CD14-positive monocyte (primary cell): Measurements from ENCODE around the gene CDC14A. TPM values are rescaled to one million over a fixed set of nuclear protein-coding genes. Genes with fewer than 3 reads are reported as not detected.

Source experiments
- DNase-seq, 3 donors: peaks; one replicate each; pipeline ENCODE4 v3.0.0-alpha.2; 2011 to 2022
- H2AFZ ChIP-seq: 2 replicates; pipeline ENCODE4 v1.6.0; 2012; ENCODE audit warnings: mild to moderate bottlenecking, low read depth, low read length, inconsistent platforms; ENCODE audit not compliant: insufficient read depth, poor library complexity, severe bottlenecking
- H3K27ac ChIP-seq, 2 donors: 1 replicate in 1 of 2; 2 replicates in 1 of 2; pipeline ENCODE4 v1.5.1; 2012 to 2013; ENCODE audit warnings: low read length in 2 of 2, control low read depth in 1 of 2, inconsistent platforms in 1 of 2, low read depth in 1 of 2, mild to moderate bottlenecking in 1 of 2
- H3K27me3 ChIP-seq, 2 donors: one replicate each; pipeline versions ENCODE4 v1.6.0 to v1.6.1; 2011 to 2013; ENCODE audit warnings: low read length in 2 of 2; ENCODE audit not compliant: control insufficient read depth in 2 of 2, insufficient read depth in 2 of 2
- H3K36me3 ChIP-seq, 2 donors: replicated peaks in 1 of 2; 1 replicate in 1 of 2; 2 replicates in 1 of 2; pipeline versions ENCODE4 v1.5.1 to v1.6.1; 2012 to 2013; ENCODE audit warnings: low read length in 2 of 2, control low read depth in 1 of 2, inconsistent platforms in 1 of 2, mild to moderate bottlenecking in 1 of 2; ENCODE audit not compliant: insufficient read depth in 2 of 2, control insufficient read depth in 1 of 2
- H3K4me1 ChIP-seq, 2 donors: 1 replicate in 1 of 2; 2 replicates in 1 of 2; pipeline versions ENCODE4 v1.5.1 to v1.6.1; 2012 to 2013; ENCODE audit warnings: low read length in 2 of 2, control low read depth in 1 of 2, inconsistent platforms in 1 of 2, mild to moderate bottlenecking in 1 of 2, moderate library complexity in 1 of 2; ENCODE audit not compliant: insufficient read depth in 2 of 2, control insufficient read depth in 1 of 2
- H3K4me2 ChIP-seq: replicated peaks from 2 replicates; pipeline ENCODE3; 2012; ENCODE audit warnings: low read length, moderate library complexity, mild to moderate bottlenecking; ENCODE audit not compliant: poor library complexity, severe bottlenecking; ENCODE audit errors: extremely low read depth
- H3K4me3 ChIP-seq, 3 experiments: fragments of 200-600 bp in 1 of 3; sonication (generic) in 1 of 3; replicated peaks in 1 of 3; 1 replicate in 2 of 3; 2 replicates in 1 of 3; pipeline ENCODE4 v1.5.1; 2011 to 2013; ENCODE audit warnings: low read length in 3 of 3, mild to moderate bottlenecking in 3 of 3, control low read depth in 2 of 3, low read depth in 2 of 3, inconsistent platforms in 1 of 3, moderate library complexity in 1 of 3
- H3K79me2 ChIP-seq: 2 replicates; pipeline ENCODE4 v1.6.0; 2012; ENCODE audit warnings: mild to moderate bottlenecking, control low read depth, inconsistent platforms, low read length, moderate library complexity; ENCODE audit not compliant: insufficient read depth
- H3K9ac ChIP-seq: 2 replicates; pipeline ENCODE4 v1.6.0; 2017; ENCODE audit warnings: low read length, mild to moderate bottlenecking; ENCODE audit not compliant: insufficient read depth, poor library complexity, severe bottlenecking
- H3K9me3 ChIP-seq, 2 donors: replicated peaks in 1 of 2; 1 replicate in 1 of 2; 2 replicates in 1 of 2; pipeline versions ENCODE4 v1.5.1 to v1.6.1; 2012 to 2013; ENCODE audit warnings: low read length in 2 of 2, control low read depth in 1 of 2; ENCODE audit not compliant: control insufficient read depth in 1 of 2, insufficient read depth in 1 of 2
- H4K20me1 ChIP-seq: 2 replicates; pipeline ENCODE4 v1.6.0; 2012; ENCODE audit warnings: mild to moderate bottlenecking, low read length, control low read depth, moderate library complexity; ENCODE audit not compliant: insufficient read depth
- H3K27ac Mint-ChIP-seq, 7 donors: one replicate each; pipeline ENCODE4 v1.8.0; 2020; ENCODE audit warnings: mild to moderate bottlenecking in 7 of 7, mixed read lengths in 7 of 7, moderate library complexity in 6 of 7, inconsistent platforms in 2 of 7
- H3K27me3 Mint-ChIP-seq, 3 donors: one replicate each; pipeline ENCODE4 v1.8.0; 2021 to 2022; ENCODE audit warnings: low read depth in 3 of 3, mild to moderate bottlenecking in 3 of 3, mixed read lengths in 3 of 3, moderate library complexity in 3 of 3, inconsistent platforms in 1 of 3
- H3K36me3 Mint-ChIP-seq, 2 donors: one replicate each; pipeline ENCODE4 v1.8.0; 2020; ENCODE audit warnings: mixed read lengths in 2 of 2, inconsistent platforms in 1 of 2, mild to moderate bottlenecking in 1 of 2
- H3K4me1 Mint-ChIP-seq: one replicate; pipeline ENCODE4 v1.8.0; 2020; ENCODE audit warnings: mild to moderate bottlenecking, mixed read lengths
- H3K4me3 Mint-ChIP-seq, 2 donors: one replicate each; pipeline ENCODE4 v1.8.0; 2020; ENCODE audit warnings: mild to moderate bottlenecking in 2 of 2, mixed read lengths in 2 of 2, moderate library complexity in 1 of 2
- H3K9me3 Mint-ChIP-seq, 7 donors: one replicate each; pipeline ENCODE4 v1.8.0; 2020 to 2022; ENCODE audit warnings: mixed read lengths in 7 of 7, mild to moderate bottlenecking in 6 of 7, moderate library complexity in 6 of 7, inconsistent platforms in 2 of 7
- WGBS: methylation state at CpG from one replicate; pipeline ENCODE4 v1.1.5; 2013; ENCODE audit warnings: missing lambda C conversion rate; ENCODE audit not compliant: insufficient coverage; 5-methylcytosine and 5-hydroxymethylcytosine counted together
- intact Hi-C, 2 donors: fragments of 100-400 bp; cut with micrococcal nuclease; formaldehyde crosslinking; loops; one replicate each; pipeline versions ENCODE4 v1.15.0 to v1.15.1; 2023
- polyA plus RNA-seq, 3 donors: library from polyadenylated mRNA; depleted of rRNA in 1 of 3; unstranded in 2 of 3; stranded (reverse) in 1 of 3; fragments of 300-500 nt in 2 of 3; fragments of >200 nt in 1 of 3; fragmentation: Illumina TruSeq in 2 of 3; gene quantifications; 1 replicate in 2 of 3; 2 replicates in 1 of 3; pipeline ENCODE4 v1.2.3, GENCODE V29; 2012 to 2021
- TF ChIP-seq, protein P1 (sequence below): fragments of 200-600 bp; IDR thresholded peaks from one replicate; pipeline ENCODE4 v1.8.0; 2022; ENCODE audit warnings: antibody characterized with exemption, mild to moderate bottlenecking

CDC14A gene
- polyA plus RNA-seq, 3 donors: 4.2 to 9.2 (median 6.1) TPM

- H3K27ac ChIP-seq: peak overlapping the region; percentile 58 to 85
- H4K20me1 ChIP-seq: no peaks in the 10 kb centered on the region
- Mint-ChIP-seq H3K4me1 (peaks cover 36% of the 10 kb centered on the region), H3K4me3 (peak overlapping the region; percentile 56 to 66), H3K36me3 (peaks cover 8 to 19% of the 10 kb centered on the region in 2 donors), H3K27me3 (no peaks in the 10 kb centered on the region), H3K9me3 (peaks cover 0 to 7% (median 3%) of the 10 kb centered on the region in 7 donors), H3K27ac (peak overlapping the region; percentile 91 to 97 (median 95))
- DNase-seq: peak; percentile 64 to 81 (median 79)
- peaks cover 0 to 9% of the 10 kb centered on the region in 2 donors for H3K36me3 ChIP-seq
- peaks cover 25 to 46% of the 10 kb centered on the region in 2 donors for H3K4me1 ChIP-seq
- H3K79me2 ChIP-seq: no peaks in the 10 kb centered on the region
- peak overlapping the region; percentile 53 for H3K4me2 ChIP-seq
- peak overlapping the region in 1 of 3 experiments; percentile 32 for H3K4me3 ChIP-seq
- intact Hi-C loops: no loop called here
- H3K9ac ChIP-seq: peak overlapping the region; percentile 52
- WGBS: 0% methylated on average over 4 of the region's 5 CpGs
- peak overlapping the region; percentile 70 for H2AFZ ChIP-seq
- H3K27me3 ChIP-seq: no peaks in the 10 kb centered on the region
- TF ChIP-seq, protein P1, sequence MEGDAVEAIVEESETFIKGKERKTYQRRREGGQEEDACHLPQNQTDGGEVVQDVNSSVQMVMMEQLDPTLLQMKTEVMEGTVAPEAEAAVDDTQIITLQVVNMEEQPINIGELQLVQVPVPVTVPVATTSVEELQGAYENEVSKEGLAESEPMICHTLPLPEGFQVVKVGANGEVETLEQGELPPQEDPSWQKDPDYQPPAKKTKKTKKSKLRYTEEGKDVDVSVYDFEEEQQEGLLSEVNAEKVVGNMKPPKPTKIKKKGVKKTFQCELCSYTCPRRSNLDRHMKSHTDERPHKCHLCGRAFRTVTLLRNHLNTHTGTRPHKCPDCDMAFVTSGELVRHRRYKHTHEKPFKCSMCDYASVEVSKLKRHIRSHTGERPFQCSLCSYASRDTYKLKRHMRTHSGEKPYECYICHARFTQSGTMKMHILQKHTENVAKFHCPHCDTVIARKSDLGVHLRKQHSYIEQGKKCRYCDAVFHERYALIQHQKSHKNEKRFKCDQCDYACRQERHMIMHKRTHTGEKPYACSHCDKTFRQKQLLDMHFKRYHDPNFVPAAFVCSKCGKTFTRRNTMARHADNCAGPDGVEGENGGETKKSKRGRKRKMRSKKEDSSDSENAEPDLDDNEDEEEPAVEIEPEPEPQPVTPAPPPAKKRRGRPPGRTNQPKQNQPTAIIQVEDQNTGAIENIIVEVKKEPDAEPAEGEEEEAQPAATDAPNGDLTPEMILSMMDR: peak; percentile 35
- H3K9me3 ChIP-seq: no peaks in the 10 kb centered on the region
Measured at GRCh38 chr1:100523038-100523652, 170.8 kb downstream of the CDC14A start.

DNA sequence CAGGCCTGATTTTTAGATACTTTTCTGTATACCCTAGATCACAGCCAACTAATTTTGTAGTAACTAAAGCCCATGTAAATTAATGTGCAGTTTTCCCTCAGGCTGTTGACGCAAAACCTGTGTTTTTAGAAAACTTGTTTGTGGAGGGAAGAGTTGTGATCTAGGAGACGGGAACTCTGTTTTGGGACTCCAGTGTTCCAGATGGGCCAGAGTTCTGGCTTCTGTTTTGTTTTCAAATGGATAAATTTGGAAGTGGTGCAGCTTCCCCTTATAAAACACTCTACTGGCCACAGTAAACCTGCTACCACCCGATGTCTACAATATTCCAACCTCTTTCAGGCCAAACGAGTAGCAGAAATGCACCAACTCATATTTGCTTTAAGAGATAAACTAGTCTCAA is 172.0 kb downstream of the CDC14A start:
- peak overlapping the region in 2 of 7 donors; percentile 18 to 97 for H3K27ac Mint-ChIP-seq
- no peaks in the 10 kb centered on the region for H3K27me3 ChIP-seq
- peaks cover 39% of the 10 kb centered on the region for H3K4me1 Mint-ChIP-seq
- H3K4me3 Mint-ChIP-seq: no peak overlapping the region
- no peak overlapping the region for H3K4me2 ChIP-seq
- intact Hi-C loops: no loop called here
- H3K9ac ChIP-seq: no peak overlapping the region
- DNase-seq: no peak
- H2AFZ ChIP-seq: no peak overlapping the region
- H4K20me1 ChIP-seq: no peaks in the 10 kb centered on the region
- peaks cover 0 to 7% (median 3%) of the 10 kb centered on the region in 7 donors for H3K9me3 Mint-ChIP-seq
- 100% methylated on average over 2 of the region's 4 CpGs for WGBS
- TF ChIP-seq, protein P1: no peak
- H3K27ac ChIP-seq: peak overlapping the region in 1 of 2 donors; percentile 85
- H3K4me3 ChIP-seq: no peak overlapping the region
- no peaks in the 10 kb centered on the region for H3K27me3 Mint-ChIP-seq
- peaks cover 31 to 48% of the 10 kb centered on the region in 2 donors for H3K4me1 ChIP-seq
- peaks cover 0 to 1% of the 10 kb centered on the region in 2 donors for H3K36me3 ChIP-seq
- no peaks in the 10 kb centered on the region for H3K9me3 ChIP-seq
- H3K79me2 ChIP-seq: no peaks in the 10 kb centered on the region
- H3K36me3 Mint-ChIP-seq: peaks cover 5 to 8% of the 10 kb centered on the region in 2 donors
